ENCODE results near the gene SFXN5. TPM values are rescaled to one million over a fixed set of nuclear protein-coding genes. Genes with fewer than 3 reads are reported as not detected.

SFXN5 gene
- total and polyA plus RNA-seq, 2 of the 8 experiments (the other 6 are each of a cell fraction or from before 2014, with no cell fraction given) = 29.3 to 33.1 TPM

DNA sequence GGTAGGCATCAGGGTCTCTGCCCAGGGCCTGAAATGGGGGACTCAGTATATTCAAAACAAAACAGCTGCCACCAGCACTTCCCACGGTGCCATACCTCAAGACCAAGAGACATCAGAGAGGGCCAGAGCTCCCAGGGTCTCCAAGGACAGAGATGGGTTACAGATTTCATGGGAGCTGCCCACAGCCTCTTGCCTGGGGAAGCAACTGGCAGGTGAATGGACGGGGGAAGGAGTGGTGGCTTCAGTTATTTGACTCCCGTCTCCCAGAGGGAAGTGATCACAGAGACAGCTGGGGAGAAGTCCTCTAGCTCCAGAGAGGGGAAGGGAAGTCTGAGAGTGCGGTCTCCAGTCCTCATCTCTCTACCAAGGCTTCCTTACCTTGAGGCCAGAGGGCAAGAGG is 15.8 kb upstream of the SFXN5 start (continued):
- TF ChIP-seq JUN (IDR thresholded peaks at IDR 0.05; ENCODE audit: low read depth, low read length) = no peak
- TF ChIP-seq CBX8 (IDR thresholded peaks at IDR 0.05; ENCODE audit: borderline replicate concordance, low read depth, low read length) = no peak
